GM23338 (cell line): ENCODE measurements around the gene NFIC.

Experiments
- CREB1 ChIP-seq: fragments of 250-450 bp; sonication (Bioruptor Pico); IDR thresholded peaks from 2 replicates; pipeline ENCODE4 v1.5.0; 2020; ENCODE audit warnings: low read depth, mild to moderate bottlenecking, moderate library complexity
- EZH2 ChIP-seq: fragments of 200-600 bp; sonication (generic); IDR thresholded peaks from one replicate; pipeline ENCODE4 v1.8.0; 2017; ENCODE audit warnings: antibody characterized with exemption, mild to moderate bottlenecking, low read depth; ENCODE audit not compliant: unreplicated experiment
- EZH2phosphoT487 ChIP-seq: fragments of 200-600 bp; sonication (generic); IDR thresholded peaks from one replicate; pipeline ENCODE4 v1.8.1; 2018; ENCODE audit warnings: antibody characterized with exemption; ENCODE audit not compliant: unreplicated experiment
- JUNB ChIP-seq: IDR thresholded peaks from one replicate; pipeline ENCODE4 v1.6.1; 2016; ENCODE audit warnings: antibody characterized with exemption; ENCODE audit not compliant: unreplicated experiment
- POLR2AphosphoS5 ChIP-seq: IDR thresholded peaks from 2 replicates; pipeline ENCODE4 v1.6.1; 2016; ENCODE audit warnings: antibody characterized with exemption, low read depth
- STAT1 ChIP-seq: IDR thresholded peaks from one replicate; pipeline ENCODE4 v1.6.1; 2016; ENCODE audit warnings: antibody characterized with exemption; ENCODE audit not compliant: unreplicated experiment
- TF ChIP-seq, protein P1 (sequence below), 2 experiments: fragments of 200-600 bp in 1 of 2; sonication (generic) in 1 of 2; conservative IDR thresholded peaks; 2 replicates each; pipeline versions ENCODE4 v1.5.1 to v1.6.1; 2016 to 2017; ENCODE audit warnings: antibody characterized with exemption in 2 of 2, low read depth in 2 of 2, mild to moderate bottlenecking in 2 of 2, moderate library complexity in 1 of 2
- TF ChIP-seq, protein P2 (sequence below): IDR thresholded peaks from 2 replicates; pipeline ENCODE4 v1.6.1; 2016; ENCODE audit warnings: antibody characterized with exemption
- TF ChIP-seq, protein P3 (sequence below): fragments of 250-450 bp; sonication (Bioruptor Pico); IDR thresholded peaks from 2 replicates; pipeline ENCODE4 v1.5.0; 2020; ENCODE audit warnings: mild to moderate bottlenecking, moderate library complexity
- TF ChIP-seq, protein P4 (sequence below): IDR thresholded peaks from one replicate; pipeline ENCODE4 v1.6.1; 2018; ENCODE audit warnings: antibody characterized with exemption; ENCODE audit not compliant: unreplicated experiment

DNA sequence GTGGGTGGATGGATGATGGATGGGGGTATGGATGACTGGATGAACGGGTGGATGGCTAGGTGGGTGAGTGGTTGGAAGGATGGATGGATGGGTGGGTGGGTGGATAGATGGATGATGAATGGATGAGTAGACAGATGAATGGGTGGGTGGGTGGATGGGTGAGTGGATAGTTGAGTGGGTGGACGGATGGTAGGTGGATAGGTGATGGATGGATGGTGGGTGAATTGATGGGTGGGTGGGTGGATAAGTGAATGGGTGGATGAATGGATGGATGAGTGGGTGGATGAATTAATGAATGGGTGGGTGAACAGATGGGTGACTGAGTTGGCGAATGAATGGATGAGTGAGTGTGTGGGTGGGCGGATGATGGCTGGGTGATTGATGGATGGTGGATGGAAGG lies 109.1 kb downstream of the NFIC start:
- TF ChIP-seq, protein P1, sequence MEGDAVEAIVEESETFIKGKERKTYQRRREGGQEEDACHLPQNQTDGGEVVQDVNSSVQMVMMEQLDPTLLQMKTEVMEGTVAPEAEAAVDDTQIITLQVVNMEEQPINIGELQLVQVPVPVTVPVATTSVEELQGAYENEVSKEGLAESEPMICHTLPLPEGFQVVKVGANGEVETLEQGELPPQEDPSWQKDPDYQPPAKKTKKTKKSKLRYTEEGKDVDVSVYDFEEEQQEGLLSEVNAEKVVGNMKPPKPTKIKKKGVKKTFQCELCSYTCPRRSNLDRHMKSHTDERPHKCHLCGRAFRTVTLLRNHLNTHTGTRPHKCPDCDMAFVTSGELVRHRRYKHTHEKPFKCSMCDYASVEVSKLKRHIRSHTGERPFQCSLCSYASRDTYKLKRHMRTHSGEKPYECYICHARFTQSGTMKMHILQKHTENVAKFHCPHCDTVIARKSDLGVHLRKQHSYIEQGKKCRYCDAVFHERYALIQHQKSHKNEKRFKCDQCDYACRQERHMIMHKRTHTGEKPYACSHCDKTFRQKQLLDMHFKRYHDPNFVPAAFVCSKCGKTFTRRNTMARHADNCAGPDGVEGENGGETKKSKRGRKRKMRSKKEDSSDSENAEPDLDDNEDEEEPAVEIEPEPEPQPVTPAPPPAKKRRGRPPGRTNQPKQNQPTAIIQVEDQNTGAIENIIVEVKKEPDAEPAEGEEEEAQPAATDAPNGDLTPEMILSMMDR (conservative IDR thresholded peaks at IDR 0.05; ENCODE audit: low read depth in 2 of 2), result no peak
- TF ChIP-seq, protein P2, sequence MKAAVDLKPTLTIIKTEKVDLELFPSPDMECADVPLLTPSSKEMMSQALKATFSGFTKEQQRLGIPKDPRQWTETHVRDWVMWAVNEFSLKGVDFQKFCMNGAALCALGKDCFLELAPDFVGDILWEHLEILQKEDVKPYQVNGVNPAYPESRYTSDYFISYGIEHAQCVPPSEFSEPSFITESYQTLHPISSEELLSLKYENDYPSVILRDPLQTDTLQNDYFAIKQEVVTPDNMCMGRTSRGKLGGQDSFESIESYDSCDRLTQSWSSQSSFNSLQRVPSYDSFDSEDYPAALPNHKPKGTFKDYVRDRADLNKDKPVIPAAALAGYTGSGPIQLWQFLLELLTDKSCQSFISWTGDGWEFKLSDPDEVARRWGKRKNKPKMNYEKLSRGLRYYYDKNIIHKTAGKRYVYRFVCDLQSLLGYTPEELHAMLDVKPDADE, result no peak
- TF ChIP-seq POLR2AphosphoS5 (no peak), EZH2 (no peak), EZH2phosphoT487 (no peak), STAT1 (no peak), CREB1 (CRISPR knock-in tag) (no peak), JUNB (no peak)
- TF ChIP-seq, protein P3, sequence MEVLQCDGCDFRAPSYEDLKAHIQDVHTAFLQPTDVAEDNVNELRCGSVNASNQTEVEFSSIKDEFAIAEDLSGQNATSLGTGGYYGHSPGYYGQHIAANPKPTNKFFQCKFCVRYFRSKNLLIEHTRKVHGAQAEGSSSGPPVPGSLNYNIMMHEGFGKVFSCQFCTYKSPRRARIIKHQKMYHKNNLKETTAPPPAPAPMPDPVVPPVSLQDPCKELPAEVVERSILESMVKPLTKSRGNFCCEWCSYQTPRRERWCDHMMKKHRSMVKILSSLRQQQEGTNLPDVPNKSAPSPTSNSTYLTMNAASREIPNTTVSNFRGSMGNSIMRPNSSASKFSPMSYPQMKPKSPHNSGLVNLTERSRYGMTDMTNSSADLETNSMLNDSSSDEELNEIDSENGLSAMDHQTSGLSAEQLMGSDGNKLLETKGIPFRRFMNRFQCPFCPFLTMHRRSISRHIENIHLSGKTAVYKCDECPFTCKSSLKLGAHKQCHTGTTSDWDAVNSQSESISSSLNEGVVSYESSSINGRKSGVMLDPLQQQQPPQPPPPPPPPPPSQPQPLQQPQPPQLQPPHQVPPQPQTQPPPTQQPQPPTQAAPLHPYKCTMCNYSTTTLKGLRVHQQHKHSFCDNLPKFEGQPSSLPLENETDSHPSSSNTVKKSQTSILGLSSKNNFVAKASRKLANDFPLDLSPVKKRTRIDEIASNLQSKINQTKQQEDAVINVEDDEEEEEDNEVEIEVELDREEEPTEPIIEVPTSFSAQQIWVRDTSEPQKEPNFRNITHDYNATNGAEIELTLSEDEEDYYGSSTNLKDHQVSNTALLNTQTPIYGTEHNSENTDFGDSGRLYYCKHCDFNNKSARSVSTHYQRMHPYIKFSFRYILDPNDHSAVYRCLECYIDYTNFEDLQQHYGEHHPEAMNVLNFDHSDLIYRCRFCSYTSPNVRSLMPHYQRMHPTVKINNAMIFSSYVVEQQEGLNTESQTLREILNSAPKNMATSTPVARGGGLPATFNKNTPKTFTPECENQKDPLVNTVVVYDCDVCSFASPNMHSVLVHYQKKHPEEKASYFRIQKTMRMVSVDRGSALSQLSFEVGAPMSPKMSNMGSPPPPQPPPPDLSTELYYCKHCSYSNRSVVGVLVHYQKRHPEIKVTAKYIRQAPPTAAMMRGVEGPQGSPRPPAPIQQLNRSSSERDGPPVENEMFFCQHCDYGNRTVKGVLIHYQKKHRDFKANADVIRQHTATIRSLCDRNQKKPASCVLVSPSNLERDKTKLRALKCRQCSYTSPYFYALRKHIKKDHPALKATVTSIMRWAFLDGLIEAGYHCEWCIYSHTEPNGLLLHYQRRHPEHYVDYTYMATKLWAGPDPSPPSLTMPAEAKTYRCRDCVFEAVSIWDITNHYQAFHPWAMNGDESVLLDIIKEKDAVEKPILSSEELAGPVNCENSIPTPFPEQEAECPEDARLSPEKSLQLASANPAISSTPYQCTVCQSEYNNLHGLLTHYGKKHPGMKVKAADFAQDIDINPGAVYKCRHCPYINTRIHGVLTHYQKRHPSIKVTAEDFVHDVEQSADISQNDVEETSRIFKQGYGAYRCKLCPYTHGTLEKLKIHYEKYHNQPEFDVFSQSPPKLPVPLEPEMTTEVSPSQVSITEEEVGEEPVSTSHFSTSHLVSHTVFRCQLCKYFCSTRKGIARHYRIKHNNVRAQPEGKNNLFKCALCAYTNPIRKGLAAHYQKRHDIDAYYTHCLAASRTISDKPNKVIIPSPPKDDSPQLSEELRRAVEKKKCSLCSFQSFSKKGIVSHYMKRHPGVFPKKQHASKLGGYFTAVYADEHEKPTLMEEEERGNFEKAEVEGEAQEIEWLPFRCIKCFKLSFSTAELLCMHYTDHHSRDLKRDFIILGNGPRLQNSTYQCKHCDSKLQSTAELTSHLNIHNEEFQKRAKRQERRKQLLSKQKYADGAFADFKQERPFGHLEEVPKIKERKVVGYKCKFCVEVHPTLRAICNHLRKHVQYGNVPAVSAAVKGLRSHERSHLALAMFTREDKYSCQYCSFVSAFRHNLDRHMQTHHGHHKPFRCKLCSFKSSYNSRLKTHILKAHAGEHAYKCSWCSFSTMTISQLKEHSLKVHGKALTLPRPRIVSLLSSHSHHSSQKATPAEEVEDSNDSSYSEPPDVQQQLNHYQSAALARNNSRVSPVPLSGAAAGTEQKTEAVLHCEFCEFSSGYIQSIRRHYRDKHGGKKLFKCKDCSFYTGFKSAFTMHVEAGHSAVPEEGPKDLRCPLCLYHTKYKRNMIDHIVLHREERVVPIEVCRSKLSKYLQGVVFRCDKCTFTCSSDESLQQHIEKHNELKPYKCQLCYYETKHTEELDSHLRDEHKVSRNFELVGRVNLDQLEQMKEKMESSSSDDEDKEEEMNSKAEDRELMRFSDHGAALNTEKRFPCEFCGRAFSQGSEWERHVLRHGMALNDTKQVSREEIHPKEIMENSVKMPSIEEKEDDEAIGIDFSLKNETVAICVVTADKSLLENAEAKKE (CRISPR knock-in tag), result no peak
- TF ChIP-seq, protein P4, sequence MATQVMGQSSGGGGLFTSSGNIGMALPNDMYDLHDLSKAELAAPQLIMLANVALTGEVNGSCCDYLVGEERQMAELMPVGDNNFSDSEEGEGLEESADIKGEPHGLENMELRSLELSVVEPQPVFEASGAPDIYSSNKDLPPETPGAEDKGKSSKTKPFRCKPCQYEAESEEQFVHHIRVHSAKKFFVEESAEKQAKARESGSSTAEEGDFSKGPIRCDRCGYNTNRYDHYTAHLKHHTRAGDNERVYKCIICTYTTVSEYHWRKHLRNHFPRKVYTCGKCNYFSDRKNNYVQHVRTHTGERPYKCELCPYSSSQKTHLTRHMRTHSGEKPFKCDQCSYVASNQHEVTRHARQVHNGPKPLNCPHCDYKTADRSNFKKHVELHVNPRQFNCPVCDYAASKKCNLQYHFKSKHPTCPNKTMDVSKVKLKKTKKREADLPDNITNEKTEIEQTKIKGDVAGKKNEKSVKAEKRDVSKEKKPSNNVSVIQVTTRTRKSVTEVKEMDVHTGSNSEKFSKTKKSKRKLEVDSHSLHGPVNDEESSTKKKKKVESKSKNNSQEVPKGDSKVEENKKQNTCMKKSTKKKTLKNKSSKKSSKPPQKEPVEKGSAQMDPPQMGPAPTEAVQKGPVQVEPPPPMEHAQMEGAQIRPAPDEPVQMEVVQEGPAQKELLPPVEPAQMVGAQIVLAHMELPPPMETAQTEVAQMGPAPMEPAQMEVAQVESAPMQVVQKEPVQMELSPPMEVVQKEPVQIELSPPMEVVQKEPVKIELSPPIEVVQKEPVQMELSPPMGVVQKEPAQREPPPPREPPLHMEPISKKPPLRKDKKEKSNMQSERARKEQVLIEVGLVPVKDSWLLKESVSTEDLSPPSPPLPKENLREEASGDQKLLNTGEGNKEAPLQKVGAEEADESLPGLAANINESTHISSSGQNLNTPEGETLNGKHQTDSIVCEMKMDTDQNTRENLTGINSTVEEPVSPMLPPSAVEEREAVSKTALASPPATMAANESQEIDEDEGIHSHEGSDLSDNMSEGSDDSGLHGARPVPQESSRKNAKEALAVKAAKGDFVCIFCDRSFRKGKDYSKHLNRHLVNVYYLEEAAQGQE, result no peak
